IMR-90 (cell line): Measurements from ENCODE around the gene SLAMF1. TPM values are rescaled to one million over a fixed set of nuclear protein-coding genes. Genes with fewer than 3 reads are reported as not detected.

Experiments
- ATAC-seq: fragments of 200-7000 bp; cut with Tn5 transposase; 2 replicates; pipeline ENCODE4 v1.9.1; 2020; ENCODE audit warnings: low read depth, mild to moderate bottlenecking, moderate library complexity
- BruUV-seq: library from RNA; stranded (reverse); fragments of 400-500 nt; replicated peaks from 2 replicates; lab custom pipeline; 2021; lab: Mats Ljungman, UMichigan
- CTCF ChIA-PET: fragments of 300-600 bp; formaldehyde crosslinking; extraction: SDS; loops from one replicate; lab custom pipeline; 2021; ENCODE audit warnings: antibody characterized with exemption; lab: Yijun Ruan, JAX
- POLR2A ChIA-PET: fragments of 300-600 bp; sonication (Branson Sonifier 250); formaldehyde crosslinking; loops from one replicate; lab custom pipeline; 2022; ENCODE audit warnings: antibody characterized with exemption; ENCODE audit not compliant: unreplicated experiment; lab: Charles Lee
- DNase-seq: peaks from one replicate; pipeline ENCODE4 v3.0.0; 2013
- H2AFZ ChIP-seq: replicated peaks from 2 replicates; pipeline ENCODE3; 2013; ENCODE audit warnings: low read length, mild to moderate bottlenecking; ENCODE audit not compliant: poor library complexity
- H2AK5ac ChIP-seq: 2 replicates; pipeline ENCODE4 v1.6.1; 2013; ENCODE audit warnings: low read depth, low read length, inconsistent platforms
- H2AK9ac ChIP-seq: replicated peaks from 2 replicates; pipeline ENCODE3; 2013; ENCODE audit warnings: mild to moderate bottlenecking, low read depth, low read length, moderate library complexity; ENCODE audit not compliant: poor library complexity
- H2BK120ac ChIP-seq: 2 replicates; pipeline ENCODE4 v1.6.1; 2013; ENCODE audit warnings: low read depth, low read length, inconsistent platforms
- H2BK15ac ChIP-seq: 3 replicates; pipeline ENCODE4 v1.6.1; 2013; ENCODE audit warnings: low read depth, low read length, inconsistent platforms
- H2BK20ac ChIP-seq: 2 replicates; pipeline ENCODE4 v1.6.1; 2013; ENCODE audit warnings: low read depth, mild to moderate bottlenecking, inconsistent platforms, low read length, moderate library complexity
- H2BK5ac ChIP-seq: 2 replicates; pipeline ENCODE4 v1.6.1; 2013; ENCODE audit warnings: mild to moderate bottlenecking, low read depth, low read length, inconsistent platforms; ENCODE audit not compliant: poor library complexity, severe bottlenecking
- H3K14ac ChIP-seq: replicated peaks from 2 replicates; pipeline ENCODE4 v1.6.1; 2013; ENCODE audit warnings: low read depth, low read length, inconsistent platforms
- H3K18ac ChIP-seq: 2 replicates; pipeline ENCODE4 v1.6.1; 2013; ENCODE audit warnings: low read depth, low read length, control low read depth
- H3K23ac ChIP-seq: 2 replicates; pipeline ENCODE4 v1.6.1; 2013; ENCODE audit warnings: low read depth, low read length, inconsistent platforms
- H3K27ac ChIP-seq: 2 replicates; pipeline ENCODE4 v1.5.1; 2013; ENCODE audit warnings: mild to moderate bottlenecking, control low read depth, low read length; ENCODE audit not compliant: insufficient read depth
- H3K27me3 ChIP-seq: 2 replicates; pipeline ENCODE4 v1.6.1; 2013; ENCODE audit warnings: low read length; ENCODE audit not compliant: control insufficient read depth, insufficient read depth
- H3K36me3 ChIP-seq: 2 replicates; pipeline ENCODE4 v1.6.1; 2013; ENCODE audit warnings: low read length, mixed read lengths; ENCODE audit not compliant: control insufficient read depth, insufficient read depth
- H3K4ac ChIP-seq: 2 replicates; pipeline ENCODE4 v1.6.1; 2013; ENCODE audit warnings: low read depth, low read length, inconsistent platforms
- H3K4me1 ChIP-seq: 2 replicates; pipeline ENCODE4 v1.6.1; 2013; ENCODE audit warnings: low read length, mixed read lengths; ENCODE audit not compliant: control insufficient read depth, insufficient read depth
- H3K4me2 ChIP-seq: 2 replicates; pipeline ENCODE4 v1.6.1; 2013; ENCODE audit warnings: low read depth, mild to moderate bottlenecking, control low read depth, low read length, moderate library complexity
- H3K4me3 ChIP-seq: 2 replicates; pipeline ENCODE4 v1.5.1; 2013; ENCODE audit warnings: low read depth, mild to moderate bottlenecking, control low read depth, low read length, moderate library complexity; ENCODE audit not compliant: insufficient read depth
- H3K56ac ChIP-seq: 2 replicates; pipeline ENCODE4 v1.6.1; 2013; ENCODE audit warnings: low read length, inconsistent platforms; ENCODE audit not compliant: insufficient read depth; ENCODE audit errors: extremely low read depth
- H3K79me1 ChIP-seq, 2 experiments: 2 replicates each; pipeline ENCODE4 v1.6.1; 2013; ENCODE audit warnings: low read length in 2 of 2, inconsistent platforms in 1 of 2, low read depth in 1 of 2
- H3K9ac ChIP-seq: 2 replicates; pipeline ENCODE4 v1.6.1; 2013; ENCODE audit warnings: low read depth, low read length, control low read depth
- H3K9me1 ChIP-seq: 2 replicates; pipeline ENCODE4 v1.6.1; 2013; ENCODE audit warnings: low read length, inconsistent platforms; ENCODE audit not compliant: insufficient read depth
- H3K9me3 ChIP-seq: 2 replicates; pipeline ENCODE4 v1.6.1; 2013; ENCODE audit warnings: low read length; ENCODE audit not compliant: control insufficient read depth, insufficient read depth
- H4K20me1 ChIP-seq: 2 replicates; pipeline ENCODE4 v1.6.1; 2013; ENCODE audit warnings: low read length, inconsistent platforms; ENCODE audit not compliant: insufficient read depth
- H4K5ac ChIP-seq: 2 replicates; pipeline ENCODE4 v1.6.1; 2013; ENCODE audit warnings: mild to moderate bottlenecking, low read depth, low read length, control low read depth
- H4K8ac ChIP-seq, 2 experiments: 2 replicates each; pipeline ENCODE4 v1.6.1; 2013; ENCODE audit warnings: low read depth in 2 of 2, low read length in 2 of 2, control low read depth in 1 of 2, inconsistent platforms in 1 of 2
- H4K91ac ChIP-seq: 2 replicates; pipeline ENCODE4 v1.6.1; 2013; ENCODE audit warnings: low read depth, low read length, inconsistent platforms; ENCODE audit not compliant: insufficient read depth
- CHD1 ChIP-seq: IDR thresholded peaks from 2 replicates; pipeline ENCODE4 v1.6.1; 2012; ENCODE audit warnings: low read depth, low read length, improper control_type of control experiment
- FOS ChIP-seq: fragments of 150-350 bp; IDR thresholded peaks from 2 replicates; pipeline ENCODE4 v1.6.1; 2016; ENCODE audit warnings: low read depth, low read length
- MAZ ChIP-seq: IDR thresholded peaks from 2 replicates; pipeline ENCODE4 v1.6.1; 2012; ENCODE audit warnings: low read depth, mild to moderate bottlenecking, low read length, improper control_type of control experiment, moderate library complexity, borderline replicate concordance
- NFE2L2 ChIP-seq: fragments of 150-350 bp; IDR thresholded peaks from 2 replicates; pipeline ENCODE4 v1.6.1; 2016; ENCODE audit warnings: low read depth, mild to moderate bottlenecking, low read length
- POLR2A ChIP-seq: IDR thresholded peaks from 2 replicates; pipeline ENCODE4 v1.6.1; 2012; ENCODE audit warnings: mild to moderate bottlenecking, low read depth, low read length
- RAD21 ChIP-seq: IDR thresholded peaks from 2 replicates; pipeline ENCODE4 v1.6.1; 2012; ENCODE audit warnings: low read length, improper control_type of control experiment
- RCOR1 ChIP-seq: IDR thresholded peaks from 2 replicates; pipeline ENCODE4 v1.6.1; 2012; ENCODE audit warnings: mild to moderate bottlenecking, low read length, improper control_type of control experiment; ENCODE audit not compliant: insufficient replicate concordance
- RFX5 ChIP-seq: IDR thresholded peaks from 2 replicates; pipeline ENCODE4 v1.8.0; 2012; ENCODE audit warnings: low read depth, mild to moderate bottlenecking, low read length, moderate library complexity
- SMC3 ChIP-seq: fragments of 150-350 bp; IDR thresholded peaks from 2 replicates; pipeline ENCODE4 v1.6.1; 2016; ENCODE audit warnings: low read depth, mild to moderate bottlenecking, antibody characterized with exemption, low read length, moderate library complexity
- USF2 ChIP-seq: fragments of 150-350 bp; IDR thresholded peaks from 2 replicates; pipeline ENCODE4 v1.6.1; 2017; ENCODE audit warnings: mild to moderate bottlenecking, antibody characterized with exemption, low read length, low read depth
- WGBS, 2 experiments: methylation state at CpG; one replicate each; pipeline versions ENCODE4 v1.1.5 to v1.1.7; 2013; ENCODE audit warnings: missing lambda C conversion rate in 2 of 2; ENCODE audit not compliant: insufficient read length in 1 of 2; ENCODE audit errors: extremely low coverage in 2 of 2; 5-methylcytosine and 5-hydroxymethylcytosine counted together
- dilution Hi-C: fragments of 300-500 bp; cut with HindIII; formaldehyde crosslinking; loops from one replicate; pipeline ENCODE4 v1.14.3; 2018; ENCODE audit warnings: low sequenced_read_pairs; ENCODE audit not compliant: unreplicated experiment
- in situ Hi-C: fragments of 300-500 bp; cut with MboI; formaldehyde crosslinking; loops from 3 replicates; pipeline ENCODE4 v1.14.3; 2019; ENCODE audit warnings: low sequenced_read_pairs, inconsistent platforms, mixed read lengths
- intact Hi-C: fragments of 100-400 bp; cut with micrococcal nuclease; formaldehyde crosslinking; loops from 2 replicates; pipeline ENCODE4 v1.10.0; 2022
- polyA plus RNA-seq, 3 experiments: library from polyadenylated mRNA; depleted of rRNA; stranded (reverse); fragments of >200 nt; gene quantifications; 2 replicates each; pipeline ENCODE4 v1.2.3, GENCODE V29; 2012; ENCODE audit warnings: low replicate concordance in 1 of 3
- total RNA-seq: library from RNA; depleted of rRNA; stranded (reverse); fragments of >200 nt; gene quantifications from 2 replicates; pipeline ENCODE4 v1.2.3, GENCODE V29; 2012
- TF ChIP-seq, protein P1 (sequence below): fragments of 150-350 bp; IDR thresholded peaks from 2 replicates; pipeline ENCODE4 v1.6.1; 2016; ENCODE audit warnings: low read depth, mild to moderate bottlenecking, low read length, moderate library complexity, borderline replicate concordance

SLAMF1 gene
- total and polyA plus RNA-seq, 2 of the 4 experiments (the other 2 are of a cell fraction), result not detected

GRCh38 chr1:160581961-160582360 lies 64.9 kb downstream of the SLAMF1 start:
- Histone ChIP-seq H3K27ac (no peak overlapping the region), H3K4ac (no peak overlapping the region), H4K91ac (no peak overlapping the region), H3K27me3 (no peaks in the 10 kb centered on the region), H3K23ac (no peak overlapping the region), H3K9me3 (no peaks in the 10 kb centered on the region), H3K4me2 (no peak overlapping the region), H3K4me3 (no peak overlapping the region), H3K18ac (no peak overlapping the region), H3K36me3 (no peaks in the 10 kb centered on the region), H2AK5ac (no peak overlapping the region), H3K9ac (no peak overlapping the region), H4K20me1 (no peaks in the 10 kb centered on the region), H4K5ac (no peak overlapping the region), H2BK20ac (no peak overlapping the region), H2BK15ac (no peak overlapping the region), H3K56ac (no peak overlapping the region), H2BK120ac (no peak overlapping the region), H2BK5ac (no peak overlapping the region), H4K8ac (no peak overlapping the region), H3K4me1 (no peaks in the 10 kb centered on the region), H3K9me1 (no peaks in the 10 kb centered on the region), H3K79me1 (no peaks in the 10 kb centered on the region), H3K14ac (no peak overlapping the region), H2AK9ac (no peak overlapping the region), H2AFZ (no peak overlapping the region)
- TF ChIP-seq NFE2L2, result no peak
- TF ChIP-seq FOS, result no peak
- TF ChIP-seq, protein P1, sequence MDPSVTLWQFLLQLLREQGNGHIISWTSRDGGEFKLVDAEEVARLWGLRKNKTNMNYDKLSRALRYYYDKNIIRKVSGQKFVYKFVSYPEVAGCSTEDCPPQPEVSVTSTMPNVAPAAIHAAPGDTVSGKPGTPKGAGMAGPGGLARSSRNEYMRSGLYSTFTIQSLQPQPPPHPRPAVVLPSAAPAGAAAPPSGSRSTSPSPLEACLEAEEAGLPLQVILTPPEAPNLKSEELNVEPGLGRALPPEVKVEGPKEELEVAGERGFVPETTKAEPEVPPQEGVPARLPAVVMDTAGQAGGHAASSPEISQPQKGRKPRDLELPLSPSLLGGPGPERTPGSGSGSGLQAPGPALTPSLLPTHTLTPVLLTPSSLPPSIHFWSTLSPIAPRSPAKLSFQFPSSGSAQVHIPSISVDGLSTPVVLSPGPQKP, result no peak
- TF ChIP-seq RFX5, result no peak
- TF ChIP-seq RCOR1, result no peak
- no peak for TF ChIP-seq POLR2A
- TF ChIP-seq RAD21, result no peak
- TF ChIP-seq SMC3, result no peak
- no peak for TF ChIP-seq USF2
- TF ChIP-seq CHD1, result no peak
- TF ChIP-seq MAZ, result no peak
- no peak for ATAC-seq
- intact Hi-C loops, result no loop called here
- WGBS, 2 experiments, result no CpG with 5 or more reads among the region's 2 CpGs
- no TSS peak for BruUV-seq
- dilution Hi-C loops, result no loop called here
- in situ Hi-C loops, result no loop called here
- ChIA-PET CTCF (no interaction called here), POLR2A (no interaction called here)
- no peak for DNase-seq
